ENCODE data around the gene ADAM12.

ADAM12 gene

DNA sequence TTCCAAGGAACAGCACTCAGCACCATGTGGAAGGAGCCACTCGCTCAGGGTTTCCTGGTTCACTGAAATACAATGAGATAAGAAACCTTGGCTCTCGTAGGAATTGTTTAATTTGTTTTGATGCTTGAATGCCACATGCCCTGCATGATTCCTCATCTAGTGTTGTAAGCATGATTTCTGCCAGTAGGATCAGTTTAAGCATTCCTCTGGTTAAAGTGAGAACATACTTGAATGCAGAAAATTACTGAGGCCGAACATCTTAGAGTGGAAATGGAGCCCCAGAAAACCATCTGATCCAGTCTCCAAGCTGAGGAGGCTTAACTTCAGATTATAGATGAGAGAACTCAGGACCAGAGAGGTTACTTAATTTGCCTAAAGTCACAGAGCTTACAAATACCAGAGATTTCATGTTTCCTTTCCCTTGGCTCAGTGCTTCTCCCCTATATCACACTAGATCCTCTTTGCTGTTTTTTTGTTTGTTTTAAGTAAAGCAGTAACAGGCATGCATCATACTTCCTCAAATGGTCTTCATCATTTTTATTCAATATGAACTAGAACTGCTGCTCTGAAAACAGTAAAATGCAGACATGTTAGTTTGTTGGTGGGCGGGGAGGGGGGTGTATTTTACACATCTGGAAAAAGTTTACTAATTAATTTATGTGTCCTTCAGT is 125.1 kb downstream of the ADAM12 start:
- Histone ChIP-seq H3K27ac (no peak overlapping the region), H3K4me3 (ENCODE audit: low read depth in 1 of 2, low read length in 1 of 2) (no peak overlapping the region), H3K36me3 (no peaks in the 10 kb centered on the region), H3K27me3 (no peaks in the 10 kb centered on the region), H3K9me3 (no peaks in the 10 kb centered on the region), H3K4me1 (ENCODE audit: control insufficient read depth in 1 of 2, insufficient read depth in 1 of 2, low read depth in 1 of 2, low read length in 1 of 2) (no peaks in the 10 kb centered on the region)
- TF ChIP-seq CTCF (IDR thresholded peaks at IDR 0.05): no peak

- Histone ChIP-seq H3K27ac (no peak overlapping the region), H3K4me1 (ENCODE audit: control insufficient read depth in 1 of 2, insufficient read depth in 1 of 2, low read depth in 1 of 2, low read length in 1 of 2) (no peaks in the 10 kb centered on the region), H3K9me3 (no peaks in the 10 kb centered on the region), H3K36me3 (no peaks in the 10 kb centered on the region), H3K4me3 (ENCODE audit: low read depth in 1 of 2, low read length in 1 of 2) (no peak overlapping the region), H3K27me3 (no peaks in the 10 kb centered on the region)
- no peak for TF ChIP-seq CTCF (IDR thresholded peaks at IDR 0.05)
Observed at GRCh38 chr10:126262233-126262838, 125.9 kb downstream of the ADAM12 start.

DNA sequence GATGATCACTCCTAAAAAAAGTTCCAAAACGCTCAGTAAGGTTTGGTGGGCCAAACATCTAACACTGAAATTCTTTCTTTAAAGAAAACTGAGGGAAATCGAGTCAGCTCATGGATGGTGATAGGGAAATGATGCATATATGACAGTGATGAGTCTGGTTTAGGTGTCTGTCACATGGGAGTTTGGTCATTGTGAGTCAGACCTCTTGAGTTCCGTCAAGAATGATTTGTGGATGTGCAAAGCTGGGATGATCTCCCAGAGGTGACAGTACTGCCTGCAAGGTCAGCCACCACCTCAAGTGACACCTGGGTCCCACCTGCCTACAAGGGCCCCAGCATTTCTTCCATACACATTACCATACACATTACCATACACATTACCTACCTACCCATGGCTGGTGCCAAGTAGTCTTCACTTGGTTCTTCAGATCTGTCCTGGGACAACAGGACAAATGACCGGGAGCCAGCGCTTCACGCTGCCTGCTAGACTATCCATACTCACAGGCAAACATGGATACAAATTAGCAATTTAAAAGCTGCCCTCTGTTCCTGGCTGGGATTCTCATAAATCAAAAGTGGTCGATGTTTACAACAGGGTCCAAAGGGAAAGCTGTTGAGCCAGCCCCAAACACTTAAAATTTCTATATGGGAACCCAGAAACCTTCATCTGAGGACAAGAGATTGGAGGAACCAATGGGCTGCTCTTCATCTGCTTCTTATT is 128.4 kb downstream of the ADAM12 start:
- Histone ChIP-seq H3K36me3 (no peaks in the 10 kb centered on the region), H3K9me3 (no peaks in the 10 kb centered on the region), H3K27me3 (no peaks in the 10 kb centered on the region), H3K4me3 (ENCODE audit: low read depth in 1 of 2, low read length in 1 of 2) (no peak overlapping the region), H3K27ac (no peak overlapping the region), H3K4me1 (ENCODE audit: control insufficient read depth in 1 of 2, insufficient read depth in 1 of 2, low read depth in 1 of 2, low read length in 1 of 2) (no peaks in the 10 kb centered on the region)
- no peak for TF ChIP-seq CTCF (IDR thresholded peaks at IDR 0.05)

DNA sequence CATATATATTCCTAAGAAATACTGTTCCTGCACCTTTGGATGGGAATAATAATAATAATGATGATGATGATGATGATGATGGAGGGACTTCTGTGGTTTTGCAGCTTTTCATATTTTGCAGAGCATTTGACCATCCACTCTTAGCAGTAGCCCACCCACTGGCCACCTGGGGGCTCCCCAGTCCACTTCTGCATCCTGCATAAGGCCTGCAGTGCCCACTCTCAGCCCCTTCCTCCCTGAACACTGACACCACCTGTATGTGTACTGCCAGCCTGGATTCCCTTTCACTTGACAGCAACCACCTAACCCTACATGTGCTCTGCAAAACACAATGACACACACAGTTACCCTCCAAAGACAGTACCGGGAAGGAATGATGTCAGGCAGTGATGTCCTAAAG is 131.4 kb downstream of the ADAM12 start:
- H3K4me3 ChIP-seq (ENCODE audit: low read depth in 1 of 2, low read length in 1 of 2): no peak overlapping the region
- H3K27me3 ChIP-seq: no peaks in the 10 kb centered on the region
- H3K4me1 ChIP-seq (ENCODE audit: control insufficient read depth in 1 of 2, insufficient read depth in 1 of 2, low read depth in 1 of 2, low read length in 1 of 2): no peaks in the 10 kb centered on the region
- H3K9me3 ChIP-seq: no peaks in the 10 kb centered on the region
- H3K36me3 ChIP-seq: no peaks in the 10 kb centered on the region
- H3K27ac ChIP-seq: no peak overlapping the region
- TF ChIP-seq CTCF (IDR thresholded peaks at IDR 0.05): no peak

DNA sequence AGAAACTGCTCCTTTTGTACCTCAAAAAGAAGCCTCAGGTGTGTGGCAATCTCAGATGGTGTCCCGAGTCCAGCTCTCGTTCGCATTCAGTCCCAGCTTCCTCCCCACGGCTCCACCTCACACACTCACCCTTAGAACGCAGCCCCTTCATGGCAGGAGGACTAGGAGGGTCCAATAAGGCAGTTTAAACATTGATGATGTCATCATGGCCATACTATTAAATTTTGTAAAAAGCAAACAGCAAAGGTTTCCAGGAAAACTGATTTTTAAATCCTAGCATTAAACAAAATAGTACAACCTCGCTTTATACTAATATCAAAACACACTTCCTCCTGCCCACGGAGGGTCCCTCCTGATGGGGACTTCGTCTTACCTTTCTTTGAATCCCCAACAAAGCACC is 133.0 kb downstream of the ADAM12 start:
- Histone ChIP-seq H3K36me3 (no peaks in the 10 kb centered on the region), H3K27me3 (no peaks in the 10 kb centered on the region), H3K9me3 (no peaks in the 10 kb centered on the region), H3K4me1 (ENCODE audit: control insufficient read depth in 1 of 2, insufficient read depth in 1 of 2, low read depth in 1 of 2, low read length in 1 of 2) (no peaks in the 10 kb centered on the region), H3K4me3 (ENCODE audit: low read depth in 1 of 2, low read length in 1 of 2) (no peak overlapping the region), H3K27ac (no peak overlapping the region)
- no peak for TF ChIP-seq CTCF (IDR thresholded peaks at IDR 0.05)

All from neutrophil (primary cell).